A549 (cell line): ENCODE results near the gene HOXD11. TPM values are rescaled to one million over a fixed set of nuclear protein-coding genes. Genes with fewer than 3 reads are reported as not detected.

Experiments used
- ATAC-seq, 2 experiments: fragments of 200-7000 bp in 1 of 2; fragments of >200 bp in 1 of 2; cut with Nextera tagmentation in 1 of 2; cut with Tn5 transposase in 1 of 2; 3 replicates each; pipeline versions ENCODE4 v1.8.0 to v1.9.1; 2018 to 2020; ENCODE audit warnings: mild to moderate bottlenecking in 1 of 2, moderate library complexity in 1 of 2
- CTCF ChIA-PET: fragments of 300-600 bp; sonication (Branson Sonifier 250); formaldehyde crosslinking; extraction: SDS; loops from one replicate; lab custom pipeline; 2021; ENCODE audit warnings: antibody characterized with exemption, inconsistent platforms; lab: Yijun Ruan, JAX
- POLR2A ChIA-PET: fragments of 350-600 bp; formaldehyde crosslinking; extraction: SDS; loops from one replicate; lab custom pipeline; 2021; ENCODE audit warnings: antibody characterized with exemption, inconsistent platforms; lab: Yijun Ruan, JAX
- DNase-seq, 2 experiments: peaks; one replicate each; pipeline versions ENCODE4 v3.0.0 to v3.0.0-alpha.2; 2011 to 2016; ENCODE audit warnings: low read depth in 1 of 2, low spot score in 1 of 2
- FAIRE-seq: peaks from 2 replicates; lab custom pipeline; 2011; peaks lifted over from hg19 to GRCh38; lab: Jason Lieb, UNC
- H3K27ac ChIP-seq, 2 experiments: fragments of >200 bp; sonication (Bioruptor Twin); formaldehyde crosslinking; 3 replicates each; pipeline ENCODE4 v1.5.1; 2016 to 2017
- H3K4me1 ChIP-seq: fragments of >200 bp; sonication (Bioruptor Twin); formaldehyde crosslinking; 3 replicates; pipeline ENCODE4 v1.6.1; 2016
- H3K4me2 ChIP-seq: fragments of >200 bp; sonication (Bioruptor Twin); formaldehyde crosslinking; 3 replicates; pipeline ENCODE4 v1.6.1; 2016
- H3K4me3 ChIP-seq: fragments of >200 bp; sonication (Bioruptor Twin); formaldehyde crosslinking; 3 replicates; pipeline ENCODE4 v1.5.1; 2016
- H3K9me3 ChIP-seq: fragments of >200 bp; sonication (Bioruptor Twin); formaldehyde crosslinking; 3 replicates; pipeline ENCODE4 v1.6.1; 2016
- ATOH8 ChIP-seq: fragments of 250-450 bp; sonication (Bioruptor Pico); IDR thresholded peaks from 2 replicates; pipeline ENCODE4 v1.5.0; 2020; ENCODE audit warnings: low read depth, mild to moderate bottlenecking, moderate library complexity
- CBX2 ChIP-seq: fragments of 200-600 bp; sonication (generic); IDR thresholded peaks from 2 replicates; pipeline ENCODE4 v1.6.1; 2016; ENCODE audit warnings: low read depth, mild to moderate bottlenecking, borderline replicate concordance
- CBX8 ChIP-seq: fragments of 200-600 bp; sonication (generic); IDR thresholded peaks from 2 replicates; pipeline ENCODE4 v1.6.1; 2016
- CTCF ChIP-seq: fragments of >200 bp; sonication (Bioruptor Twin); formaldehyde crosslinking; IDR thresholded peaks from 3 replicates; pipeline ENCODE4 v1.5.1; 2016
- E2F6 ChIP-seq: IDR thresholded peaks from 2 replicates; pipeline ENCODE4 v1.6.1; 2012; ENCODE audit warnings: low read depth, borderline replicate concordance
- EP300 ChIP-seq, 2 experiments: fragments of >200 bp; sonication (Bioruptor Twin); formaldehyde crosslinking; IDR thresholded peaks; 2 replicates in 1 of 2; 3 replicates in 1 of 2; pipeline ENCODE4 v1.6.1; 2016 to 2017
- FOXS1 ChIP-seq: fragments of 250-450 bp; sonication (Bioruptor Pico); IDR thresholded peaks from 2 replicates; pipeline ENCODE4 v1.5.0; 2020; ENCODE audit warnings: mild to moderate bottlenecking, moderate library complexity
- HDAC2 ChIP-seq: fragments of 200-600 bp; sonication (generic); IDR thresholded peaks from 2 replicates; pipeline ENCODE4 v1.6.1; 2016
- HMGXB4 ChIP-seq: fragments of 250-450 bp; sonication (Bioruptor Pico); IDR thresholded peaks from 2 replicates; pipeline ENCODE4 v1.5.0; 2021; ENCODE audit warnings: mild to moderate bottlenecking, moderate library complexity, borderline replicate concordance
- HOXB13 ChIP-seq: fragments of 250-450 bp; sonication (Bioruptor Pico); IDR thresholded peaks from 2 replicates; pipeline ENCODE4 v1.5.0; 2020; ENCODE audit warnings: low read depth, mild to moderate bottlenecking, moderate library complexity
- HOXB5 ChIP-seq: fragments of 250-450 bp; sonication (Bioruptor Pico); IDR thresholded peaks from 2 replicates; pipeline ENCODE4 v1.5.0; 2020; ENCODE audit warnings: mild to moderate bottlenecking, moderate library complexity
- JUNB ChIP-seq: fragments of >200 bp; sonication (Bioruptor Twin); formaldehyde crosslinking; IDR thresholded peaks from 2 replicates; pipeline ENCODE4 v1.6.1; 2016
- MAFK ChIP-seq: fragments of 450-650 bp; IDR thresholded peaks from 2 replicates; pipeline ENCODE4 v1.6.1; 2014; ENCODE audit not compliant: partially characterized antibody
- MAX ChIP-seq: IDR thresholded peaks from 2 replicates; pipeline ENCODE4 v1.6.1; 2012
- NFE2L2 ChIP-seq: fragments of 150-350 bp; conservative IDR thresholded peaks from 2 replicates; pipeline ENCODE4 v1.6.1; 2014; ENCODE audit warnings: low read length
- NR3C1 ChIP-seq: fragments of >200 bp; sonication (Bioruptor Twin); formaldehyde crosslinking; IDR thresholded peaks from 3 replicates; pipeline ENCODE4 v1.6.1; 2017
- PHF8 ChIP-seq: fragments of 200-600 bp; sonication (generic); IDR thresholded peaks from 2 replicates; pipeline ENCODE4 v1.6.1; 2016; ENCODE audit warnings: low read depth, mild to moderate bottlenecking, antibody characterized with exemption, moderate library complexity, borderline replicate concordance
- RARB ChIP-seq: fragments of 250-450 bp; sonication (Bioruptor Pico); IDR thresholded peaks from 2 replicates; pipeline ENCODE4 v1.8.0; 2021; ENCODE audit warnings: mild to moderate bottlenecking, moderate library complexity
- RCOR1 ChIP-seq: fragments of 150-350 bp; IDR thresholded peaks from 2 replicates; pipeline ENCODE4 v1.6.1; 2014; ENCODE audit warnings: antibody characterized with exemption, low read length, low read depth
- USF2 ChIP-seq: fragments of 450-650 bp; IDR thresholded peaks from 2 replicates; pipeline ENCODE4 v1.6.1; 2014; ENCODE audit warnings: antibody characterized with exemption
- WGBS: methylation state at CpG from one replicate; pipeline ENCODE4 v1.1.6; 2017; ENCODE audit errors: missing lambda C conversion rate; 5-methylcytosine and 5-hydroxymethylcytosine counted together
- polyA plus RNA-seq, 4 experiments: library from polyadenylated mRNA; depleted of rRNA in 3 of 4; stranded (reverse); fragments of >200 nt; fragmentation: RNase III in 1 of 4; extraction: RNeasy Plus Mini Kit Qiagen cat#74134 plus additional on column Dnase treatment in 1 of 4; gene quantifications; 2 replicates in 3 of 4; 3 replicates in 1 of 4; pipeline ENCODE4 v1.2.3, GENCODE V29; 2011 to 2017

The HOXD11 gene
- polyA plus RNA-seq, 2 of the 4 experiments (the other 2 are of a cell fraction): 2.6 to 4.8 TPM

- no peaks in the 10 kb centered on the region for H3K9me3 ChIP-seq
- peak overlapping the region; percentile 67 for H3K4me2 ChIP-seq
- TF ChIP-seq RCOR1 (no peak), CTCF (0 out of 3 replicates have a peak, but pooled peaks have one; percentile 7), MAX (peak; percentile 75), E2F6 (peak; percentile 30; the same call in 1 of the 2 replicates)
- POLR2A ChIA-PET: no interaction called here
- CTCF ChIA-PET: interaction anchor here (1.2 to 2.2 kb wide), 6 partner anchors 8 to 726 kb away, joined by 3 to 9 read pairs (median 4); no protein-coding TSS in a partner anchor
- peaks cover 7% of the 10 kb centered on the region; the same call in 2 of the 3 replicates for H3K4me1 ChIP-seq
- peak; percentile 32 to 39; a peak in 4 of 6 replicates for ATAC-seq
- H3K27ac ChIP-seq: peak overlapping the region in 1 of 2 experiments; percentile 79; a peak in 3 of 6 replicates
- no peak for FAIRE-seq
- DNase-seq: no peak
- H3K4me3 ChIP-seq: peak overlapping the region; percentile 46
- WGBS: 53% methylated on average over 23 of the region's 53 CpGs
These were observed 13.8 kb upstream of the HOXD11 start for GRCh38 chr2:176093145-176093897.

GRCh38 chr2:176093898-176094249 lies 13.2 kb upstream of the HOXD11 start:
- Histone ChIP-seq H3K4me2 (peak overlapping the region; percentile 67; the same call in 1 of the 3 replicates), H3K27ac (no peak overlapping the region), H3K9me3 (no peaks in the 10 kb centered on the region), H3K4me1 (peaks cover 7% of the 10 kb centered on the region; the same call in 2 of the 3 replicates), H3K4me3 (no peak overlapping the region)
- CTCF ChIA-PET: interaction anchor here (1.2 to 2.1 kb wide), 5 partner anchors 8 to 726 kb away, joined by 3 to 9 read pairs (median 3); no protein-coding TSS in a partner anchor
- TF ChIP-seq MAX (no peak), HOXB5 (CRISPR knock-in tag) (no peak), CBX2 (no peak), USF2 (no peak), HDAC2 (no peak), MAFK (no peak), PHF8 (no peak), FOXS1 (no peak), ATOH8 (no peak), RCOR1 (no peak), JUNB (no peak), CBX8 (no peak), EP300 (IDR thresholded peaks at IDR 0.05) (no peak), HOXB13 (CRISPR knock-in tag) (no peak), NFE2L2 (no peak), RARB (CRISPR knock-in tag) (no peak), HMGXB4 (no peak), NR3C1 (no peak)
- WGBS: 58% methylated on average over 8 of the region's 8 CpGs
- FAIRE-seq (no peak), ATAC-seq (no peak), DNase-seq (no peak)
- POLR2A ChIA-PET: no interaction called here
